Measurements from ENCODE around the gene RNF17. TPM values are rescaled to one million over a fixed set of nuclear protein-coding genes. Genes with fewer than 3 reads are reported as not detected.

The RNF17 gene
- total and polyA plus RNA-seq, 4 donors = 0.08 to 0.14 TPM; not detected in 2

DNA sequence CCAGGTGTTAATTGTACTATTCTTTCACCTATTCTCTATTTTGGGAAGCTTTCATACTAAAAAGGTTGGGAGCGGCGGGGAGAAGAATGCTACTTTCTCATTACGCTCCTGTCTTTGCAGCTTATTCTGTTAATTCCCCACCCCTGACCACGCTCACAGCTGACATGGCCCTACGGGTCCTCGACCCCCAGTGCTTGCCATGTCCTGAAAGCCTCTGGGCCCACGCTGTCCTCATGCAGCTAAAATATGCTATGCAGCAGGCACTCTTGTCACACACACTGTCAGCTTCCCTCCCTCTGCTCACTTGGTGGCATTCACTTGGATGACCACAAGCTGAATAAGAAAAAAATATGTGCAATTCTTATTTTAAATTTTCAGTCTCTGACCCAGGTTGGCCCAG, 126.3 kb downstream of the RNF17 start:
- TF ChIP-seq TAF1 (conservative IDR thresholded peaks at IDR 0.05) (no peak), NR2F2 (IDR thresholded peaks at IDR 0.05) (no peak), GABPA (IDR thresholded peaks at IDR 0.05 in 1 of 2, conservative IDR thresholded peaks at IDR 0.05 in 1 of 2) (no peak), EGR1 (IDR thresholded peaks at IDR 0.05; ENCODE audit: low read depth in 2 of 2) (no peak)
- TF ChIP-seq, protein P1, sequence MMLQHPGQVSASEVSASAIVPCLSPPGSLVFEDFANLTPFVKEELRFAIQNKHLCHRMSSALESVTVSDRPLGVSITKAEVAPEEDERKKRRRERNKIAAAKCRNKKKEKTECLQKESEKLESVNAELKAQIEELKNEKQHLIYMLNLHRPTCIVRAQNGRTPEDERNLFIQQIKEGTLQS (IDR thresholded peaks at IDR 0.05) = no peak
- 98% methylated on average over 7 of the region's 7 CpGs for WGBS
- peaks cover 0 to 4% (median 3%) of the 10 kb centered on the region in 4 donors for H3K36me3 ChIP-seq (ENCODE audit: control insufficient read depth in 4 of 4, insufficient read depth in 3 of 4, low read depth in 1 of 4, low read length in 3 of 4)

DNA sequence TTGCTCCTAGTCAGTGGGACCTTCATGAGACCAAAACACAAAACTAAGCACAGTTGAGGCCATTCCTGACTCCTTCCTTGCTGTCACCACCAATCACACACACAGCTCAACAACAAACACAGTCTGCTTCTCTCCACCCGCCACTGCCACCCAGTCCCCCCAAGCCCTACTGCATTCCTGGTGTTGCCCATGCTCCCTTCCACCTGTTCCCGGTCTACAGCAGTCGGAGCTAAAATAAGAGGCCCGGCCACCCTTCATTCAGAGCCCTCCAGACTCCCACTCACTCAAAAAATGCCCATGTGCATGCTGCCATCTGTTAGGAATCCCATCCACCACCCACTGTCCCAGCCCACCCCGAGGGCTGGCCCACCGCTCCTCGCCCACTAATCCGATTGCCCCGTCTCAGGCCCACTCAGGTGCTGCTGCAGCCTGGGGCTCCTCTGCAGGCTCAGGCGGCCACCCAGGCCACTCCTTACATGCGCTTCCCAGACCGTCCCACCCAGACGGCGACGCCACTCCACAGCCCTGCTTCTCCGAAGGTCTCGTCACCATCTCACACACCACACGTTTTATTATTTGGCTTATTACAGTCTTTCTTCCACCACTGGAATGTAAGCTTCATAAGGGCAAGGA, 127.6 kb downstream of the RNF17 start:
- no peak for TF ChIP-seq HNF4A (conservative IDR thresholded peaks at IDR 0.05)
- TF ChIP-seq RXRA (IDR thresholded peaks at IDR 0.05) = no peak
- no peak for TF ChIP-seq FOXA1 (IDR thresholded peaks at IDR 0.05)
- no peak for TF ChIP-seq YY1 (IDR thresholded peaks at IDR 0.05)
- TF ChIP-seq, protein P2, sequence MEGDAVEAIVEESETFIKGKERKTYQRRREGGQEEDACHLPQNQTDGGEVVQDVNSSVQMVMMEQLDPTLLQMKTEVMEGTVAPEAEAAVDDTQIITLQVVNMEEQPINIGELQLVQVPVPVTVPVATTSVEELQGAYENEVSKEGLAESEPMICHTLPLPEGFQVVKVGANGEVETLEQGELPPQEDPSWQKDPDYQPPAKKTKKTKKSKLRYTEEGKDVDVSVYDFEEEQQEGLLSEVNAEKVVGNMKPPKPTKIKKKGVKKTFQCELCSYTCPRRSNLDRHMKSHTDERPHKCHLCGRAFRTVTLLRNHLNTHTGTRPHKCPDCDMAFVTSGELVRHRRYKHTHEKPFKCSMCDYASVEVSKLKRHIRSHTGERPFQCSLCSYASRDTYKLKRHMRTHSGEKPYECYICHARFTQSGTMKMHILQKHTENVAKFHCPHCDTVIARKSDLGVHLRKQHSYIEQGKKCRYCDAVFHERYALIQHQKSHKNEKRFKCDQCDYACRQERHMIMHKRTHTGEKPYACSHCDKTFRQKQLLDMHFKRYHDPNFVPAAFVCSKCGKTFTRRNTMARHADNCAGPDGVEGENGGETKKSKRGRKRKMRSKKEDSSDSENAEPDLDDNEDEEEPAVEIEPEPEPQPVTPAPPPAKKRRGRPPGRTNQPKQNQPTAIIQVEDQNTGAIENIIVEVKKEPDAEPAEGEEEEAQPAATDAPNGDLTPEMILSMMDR (IDR thresholded peaks at IDR 0.05; ENCODE audit: low read depth, low read length, missing input control) = no peak
- no peak for TF ChIP-seq NR2F2 (IDR thresholded peaks at IDR 0.05)
- no peak for TF ChIP-seq TAF1 (conservative IDR thresholded peaks at IDR 0.05)
- TF ChIP-seq, protein P3, sequence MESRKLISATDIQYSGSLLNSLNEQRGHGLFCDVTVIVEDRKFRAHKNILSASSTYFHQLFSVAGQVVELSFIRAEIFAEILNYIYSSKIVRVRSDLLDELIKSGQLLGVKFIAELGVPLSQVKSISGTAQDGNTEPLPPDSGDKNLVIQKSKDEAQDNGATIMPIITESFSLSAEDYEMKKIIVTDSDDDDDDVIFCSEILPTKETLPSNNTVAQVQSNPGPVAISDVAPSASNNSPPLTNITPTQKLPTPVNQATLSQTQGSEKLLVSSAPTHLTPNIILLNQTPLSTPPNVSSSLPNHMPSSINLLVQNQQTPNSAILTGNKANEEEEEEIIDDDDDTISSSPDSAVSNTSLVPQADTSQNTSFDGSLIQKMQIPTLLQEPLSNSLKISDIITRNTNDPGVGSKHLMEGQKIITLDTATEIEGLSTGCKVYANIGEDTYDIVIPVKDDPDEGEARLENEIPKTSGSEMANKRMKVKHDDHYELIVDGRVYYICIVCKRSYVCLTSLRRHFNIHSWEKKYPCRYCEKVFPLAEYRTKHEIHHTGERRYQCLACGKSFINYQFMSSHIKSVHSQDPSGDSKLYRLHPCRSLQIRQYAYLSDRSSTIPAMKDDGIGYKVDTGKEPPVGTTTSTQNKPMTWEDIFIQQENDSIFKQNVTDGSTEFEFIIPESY (IDR thresholded peaks at IDR 0.05) = no peak
- TF ChIP-seq EGR1 (IDR thresholded peaks at IDR 0.05; ENCODE audit: low read depth in 2 of 2) = no peak
- TF ChIP-seq, protein P4, sequence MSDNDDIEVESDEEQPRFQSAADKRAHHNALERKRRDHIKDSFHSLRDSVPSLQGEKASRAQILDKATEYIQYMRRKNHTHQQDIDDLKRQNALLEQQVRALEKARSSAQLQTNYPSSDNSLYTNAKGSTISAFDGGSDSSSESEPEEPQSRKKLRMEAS (IDR thresholded peaks at IDR 0.05) = no peak
- TF ChIP-seq RAD21 (IDR thresholded peaks at IDR 0.05) = no peak
- TF ChIP-seq GABPA (IDR thresholded peaks at IDR 0.05 in 1 of 2, conservative IDR thresholded peaks at IDR 0.05 in 1 of 2) = no peak
- TF ChIP-seq, protein P5, sequence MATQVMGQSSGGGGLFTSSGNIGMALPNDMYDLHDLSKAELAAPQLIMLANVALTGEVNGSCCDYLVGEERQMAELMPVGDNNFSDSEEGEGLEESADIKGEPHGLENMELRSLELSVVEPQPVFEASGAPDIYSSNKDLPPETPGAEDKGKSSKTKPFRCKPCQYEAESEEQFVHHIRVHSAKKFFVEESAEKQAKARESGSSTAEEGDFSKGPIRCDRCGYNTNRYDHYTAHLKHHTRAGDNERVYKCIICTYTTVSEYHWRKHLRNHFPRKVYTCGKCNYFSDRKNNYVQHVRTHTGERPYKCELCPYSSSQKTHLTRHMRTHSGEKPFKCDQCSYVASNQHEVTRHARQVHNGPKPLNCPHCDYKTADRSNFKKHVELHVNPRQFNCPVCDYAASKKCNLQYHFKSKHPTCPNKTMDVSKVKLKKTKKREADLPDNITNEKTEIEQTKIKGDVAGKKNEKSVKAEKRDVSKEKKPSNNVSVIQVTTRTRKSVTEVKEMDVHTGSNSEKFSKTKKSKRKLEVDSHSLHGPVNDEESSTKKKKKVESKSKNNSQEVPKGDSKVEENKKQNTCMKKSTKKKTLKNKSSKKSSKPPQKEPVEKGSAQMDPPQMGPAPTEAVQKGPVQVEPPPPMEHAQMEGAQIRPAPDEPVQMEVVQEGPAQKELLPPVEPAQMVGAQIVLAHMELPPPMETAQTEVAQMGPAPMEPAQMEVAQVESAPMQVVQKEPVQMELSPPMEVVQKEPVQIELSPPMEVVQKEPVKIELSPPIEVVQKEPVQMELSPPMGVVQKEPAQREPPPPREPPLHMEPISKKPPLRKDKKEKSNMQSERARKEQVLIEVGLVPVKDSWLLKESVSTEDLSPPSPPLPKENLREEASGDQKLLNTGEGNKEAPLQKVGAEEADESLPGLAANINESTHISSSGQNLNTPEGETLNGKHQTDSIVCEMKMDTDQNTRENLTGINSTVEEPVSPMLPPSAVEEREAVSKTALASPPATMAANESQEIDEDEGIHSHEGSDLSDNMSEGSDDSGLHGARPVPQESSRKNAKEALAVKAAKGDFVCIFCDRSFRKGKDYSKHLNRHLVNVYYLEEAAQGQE (IDR thresholded peaks at IDR 0.05) = no peak
- TF ChIP-seq, protein P1 (IDR thresholded peaks at IDR 0.05) = no peak
- TF ChIP-seq JUND (IDR thresholded peaks at IDR 0.05) = no peak
- no peak for TF ChIP-seq SP1 (IDR thresholded peaks at IDR 0.05)
- DNase-seq (ENCODE audit: low spot score) = no peak
- H3K27me3 ChIP-seq (ENCODE audit: control insufficient read depth in 4 of 4, insufficient read depth in 4 of 4, low read length in 3 of 4) = no peaks in the 10 kb centered on the region
- no peaks in the 10 kb centered on the region for H3K9me3 ChIP-seq (ENCODE audit: control insufficient read depth in 4 of 4, low read length in 3 of 4)
- peaks cover 0 to 3% (median 1%) of the 10 kb centered on the region in 4 donors for H3K36me3 ChIP-seq (ENCODE audit: control insufficient read depth in 4 of 4, insufficient read depth in 3 of 4, low read depth in 1 of 4, low read length in 3 of 4)
- no peak overlapping the region for H3K27ac ChIP-seq (ENCODE audit: low read depth in 1 of 2, low read length in 2 of 2)
- no peaks in the 10 kb centered on the region for H3K4me1 ChIP-seq (ENCODE audit: control insufficient read depth in 4 of 4, insufficient read depth in 4 of 4, low read length in 3 of 4)
- H3K9ac ChIP-seq (ENCODE audit: low read depth in 1 of 2, low read length in 2 of 2) = no peak overlapping the region
- 98% methylated on average over 18 of the region's 18 CpGs for WGBS
- H3K4me3 ChIP-seq (ENCODE audit: low read depth in 1 of 3, low read length in 3 of 3) = no peak overlapping the region

More for the DNA sequence above, 126.3 kb downstream of the RNF17 start:
- no peaks in the 10 kb centered on the region for H3K4me1 ChIP-seq (ENCODE audit: control insufficient read depth in 4 of 4, insufficient read depth in 4 of 4, low read length in 3 of 4)
- DNase-seq (ENCODE audit: low spot score) = no peak
- H3K9me3 ChIP-seq (ENCODE audit: control insufficient read depth in 4 of 4, low read length in 3 of 4) = no peaks in the 10 kb centered on the region
- no peak overlapping the region for H3K9ac ChIP-seq (ENCODE audit: low read depth in 1 of 2, low read length in 2 of 2)
- H3K27me3 ChIP-seq (ENCODE audit: control insufficient read depth in 4 of 4, insufficient read depth in 4 of 4, low read length in 3 of 4) = no peaks in the 10 kb centered on the region
- no peak overlapping the region for H3K27ac ChIP-seq (ENCODE audit: low read depth in 1 of 2, low read length in 2 of 2)
- H3K4me3 ChIP-seq (ENCODE audit: low read depth in 1 of 3, low read length in 3 of 3) = no peak overlapping the region
